Stimulated activated CD4-positive, alpha-beta T cell treated with anti-CD3 and anti-CD28 coated beads, Interleukin-1b, Interleukin-23, amount 100 ng/mL, for 24 hours (primary cell): ENCODE data around the gene ZBTB21.
"Not testable (repeated sequence)": the region's sequence is repeated elsewhere in the genome, so short reads cannot be mapped to it uniquely, and the experiment has no call there.

ENCODE experiments used
- DNase-seq, 4 experiments: peaks; one replicate each; pipeline ENCODE4 v3.0.0-alpha.2; 2020; ENCODE audit warnings: low read depth in 4 of 4, low spot score in 1 of 4

The ZBTB21 gene

GRCh38 chr21:41971891-41972290 lies 38.3 kb downstream of the ZBTB21 start:
- DNase-seq, result no peak

GRCh38 chr21:41970751-41971653 lies 39.2 kb downstream of the ZBTB21 start:
- no peak for DNase-seq

DNA sequence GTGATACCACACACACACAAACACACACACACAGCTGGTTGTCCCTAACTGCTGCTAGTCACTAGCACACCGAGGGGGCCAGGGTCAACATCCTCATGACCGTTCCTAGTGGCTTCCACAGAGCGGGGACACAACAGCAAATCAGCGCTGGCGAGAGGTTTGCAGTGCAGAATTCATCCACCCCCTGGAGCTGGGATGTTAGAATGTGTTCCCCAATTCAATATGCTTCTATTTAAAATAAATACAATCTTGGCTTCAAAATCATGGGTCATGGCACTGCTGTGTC lies 40.1 kb downstream of the ZBTB21 start:
- DNase-seq, result no peak

DNA sequence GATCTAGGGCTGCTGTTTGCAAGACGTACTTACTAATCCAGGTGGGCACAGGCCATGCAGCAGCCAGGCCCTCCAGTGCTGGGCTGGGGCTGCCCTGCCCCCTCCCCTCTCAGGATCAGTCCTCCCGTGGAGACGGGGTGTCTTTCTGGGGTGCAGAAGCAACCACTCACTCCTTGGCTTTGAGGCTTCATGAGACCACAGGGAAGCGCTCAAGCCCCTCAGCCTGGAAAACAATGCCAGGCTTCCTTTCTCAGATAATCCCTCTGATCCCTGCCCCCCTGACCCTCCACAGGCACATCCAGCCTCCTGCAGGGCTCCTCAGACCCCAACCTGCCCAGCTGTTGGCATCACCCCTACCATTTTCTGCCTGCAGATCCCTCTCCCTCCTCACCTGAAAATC lies 42.5 kb downstream of the ZBTB21 start:
- no peak for DNase-seq

- DNase-seq, result no peak
Observed at GRCh38 chr21:41966872-41967621, 43.1 kb downstream of the ZBTB21 start.

- DNase-seq, result no peak
Observed at GRCh38 chr21:41966041-41966833, 43.9 kb downstream of the ZBTB21 start.

GRCh38 chr21:41965461-41966013 lies 44.6 kb downstream of the ZBTB21 start:
- no peak for DNase-seq

DNA sequence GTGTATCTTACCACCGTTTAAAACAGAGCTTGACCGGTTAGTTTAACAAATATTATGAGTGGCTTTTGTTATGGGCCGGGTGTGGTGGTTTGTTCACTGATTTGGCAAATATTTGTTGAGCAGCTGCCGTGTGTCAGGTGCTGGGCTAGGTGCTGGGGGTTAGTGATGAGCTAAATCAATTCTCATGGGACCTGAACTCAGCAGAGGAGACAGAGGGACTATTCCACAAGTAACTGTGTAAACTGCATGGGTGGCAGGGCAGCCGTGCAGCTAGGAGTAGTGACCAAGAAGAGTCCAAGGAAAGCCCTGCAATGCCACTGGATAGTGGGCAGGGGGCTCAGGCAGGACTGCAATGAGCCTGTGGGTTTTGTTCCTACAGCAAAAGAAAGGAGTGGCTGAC lies 45.1 kb downstream of the ZBTB21 start:
- no peak for DNase-seq

- DNase-seq, result no peak
Observed at GRCh38 chr21:41964171-41964570, 46.0 kb downstream of the ZBTB21 start.

GRCh38 chr21:41962425-41962966 lies 47.7 kb downstream of the ZBTB21 start:
- no peak for DNase-seq

DNA sequence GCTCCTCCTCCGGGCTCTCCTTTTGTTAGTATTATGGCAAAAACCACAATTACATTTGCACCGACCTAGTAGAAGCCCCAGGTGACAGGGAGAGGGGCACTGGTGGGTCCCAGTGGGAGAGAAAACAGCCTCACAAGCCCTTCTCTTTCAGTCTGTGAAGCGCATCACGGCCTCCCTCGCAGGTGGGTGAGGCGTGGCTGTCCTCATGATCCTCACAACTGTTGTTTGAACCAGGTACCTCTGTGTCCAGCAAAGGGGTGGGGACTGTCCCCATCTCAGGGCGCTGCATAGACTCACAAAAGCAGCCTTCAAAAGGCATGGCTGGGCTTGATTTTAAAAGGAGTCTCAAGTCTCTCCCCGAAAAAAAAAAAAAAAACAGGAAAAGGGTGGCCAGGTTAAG lies 48.4 kb downstream of the ZBTB21 start:
- no peak for DNase-seq

DNA sequence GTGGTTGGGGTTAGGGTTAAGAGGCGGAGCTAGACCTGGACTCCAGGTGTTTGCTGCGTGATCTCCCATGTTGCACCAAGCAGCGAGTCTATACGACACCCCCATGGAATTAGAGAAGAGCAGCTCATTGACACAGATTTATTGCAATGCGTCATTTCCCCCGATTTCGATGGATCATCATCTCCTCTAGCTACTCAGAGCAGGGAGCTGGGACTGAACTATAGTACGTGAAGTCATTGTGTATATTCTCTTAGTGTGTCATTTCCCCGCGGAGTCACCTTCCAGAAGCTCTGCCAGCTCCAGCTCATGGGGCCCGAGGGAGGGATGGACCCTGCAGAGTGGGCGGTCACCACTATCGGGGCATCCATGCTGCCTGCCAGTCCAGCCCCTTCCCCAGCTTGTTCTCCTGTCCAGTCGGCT lies 48.9 kb downstream of the ZBTB21 start:
- no peak for DNase-seq

- DNase-seq, result no peak
Observed at GRCh38 chr21:41960386-41960785, 49.8 kb downstream of the ZBTB21 start.

DNA sequence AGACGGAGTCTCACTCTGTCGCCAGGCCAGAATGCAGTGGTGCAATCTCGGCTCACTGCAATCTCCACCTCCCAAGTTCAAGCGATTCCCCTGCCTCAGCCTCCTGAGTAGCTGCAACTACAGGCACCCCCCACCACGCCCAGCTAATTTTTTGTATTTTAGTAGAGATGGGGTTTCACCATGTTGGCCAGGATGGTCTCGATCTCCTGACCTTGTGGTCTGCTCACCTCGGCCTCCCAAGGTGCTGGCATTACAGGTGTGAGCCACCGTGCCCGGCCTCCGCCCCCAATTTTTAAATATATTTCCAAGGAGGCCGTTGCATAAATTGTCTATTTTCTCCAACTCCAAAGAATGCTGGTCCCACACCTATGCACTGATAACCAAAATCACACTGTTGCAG lies 50.5 kb downstream of the ZBTB21 start:
- DNase-seq, result not testable (repeated sequence)

- DNase-seq, result no peak
Observed at GRCh38 chr21:41958886-41959563, 51.1 kb downstream of the ZBTB21 start.

GRCh38 chr21:41957991-41958766 lies 52.0 kb downstream of the ZBTB21 start:
- no peak for DNase-seq

GRCh38 chr21:41956926-41957729 lies 53.0 kb downstream of the ZBTB21 start:
- DNase-seq, result no peak

DNA sequence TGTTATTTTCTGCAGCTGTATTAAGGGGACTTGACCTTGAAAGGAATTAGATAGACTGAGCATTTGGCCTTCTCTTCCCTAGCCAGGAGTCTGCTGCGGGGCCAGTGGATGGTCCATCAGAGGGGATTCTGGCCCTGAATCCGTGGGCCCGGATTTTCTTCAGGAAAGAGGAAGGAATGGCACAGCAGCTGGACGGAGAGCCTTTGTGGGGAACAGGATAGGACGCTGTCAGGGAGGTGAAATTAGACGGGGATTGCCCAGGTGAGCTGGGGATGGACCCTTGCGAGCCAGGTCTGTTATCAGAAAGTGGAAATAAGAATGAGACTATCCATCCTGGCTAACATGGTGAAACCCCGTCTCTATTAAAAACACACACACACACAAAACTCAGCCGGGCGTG lies 54.6 kb downstream of the ZBTB21 start:
- no peak for DNase-seq
